ENCODE measurements around the gene ASIC2. TPM values are rescaled to one million over a fixed set of nuclear protein-coding genes. Genes with fewer than 3 reads are reported as not detected.

ASIC2 gene
- polyA plus RNA-seq, 3 donors = 0.10 TPM; not detected in 2

- H3K27ac ChIP-seq (ENCODE audit: low read depth, low read length) = no peak overlapping the region
- 65 to 79% (median 68%) methylated on average over 6 of the region's 6 CpGs for whole genome bisulfite sequencing, 3 donors
Observed at GRCh38 chr17:33262266-33263123, 30.6 kb downstream of the ASIC2 start.

- WGBS, 3 donors = 68 to 74% (median 70%) methylated on average over 10 of the region's 10 CpGs
- no peak overlapping the region for H3K27ac ChIP-seq (ENCODE audit: low read depth, low read length)
Observed at GRCh38 chr17:33261820-33262219, 31.3 kb downstream of the ASIC2 start.

GRCh38 chr17:33260638-33261037, 32.5 kb downstream of the ASIC2 start:
- H3K27ac ChIP-seq (ENCODE audit: low read depth, low read length) = no peak overlapping the region
- 38 to 47% (median 44%) methylated on average over 10 of the region's 10 CpGs for WGBS, 3 donors

GRCh38 chr17:33258296-33258695, 34.8 kb downstream of the ASIC2 start:
- WGBS, 3 donors = 57 to 71% (median 57%) methylated on average over 3 of the region's 3 CpGs
- no peak overlapping the region for H3K27ac ChIP-seq (ENCODE audit: low read depth, low read length)

GRCh38 chr17:33245183-33245582, 47.9 kb downstream of the ASIC2 start:
- H3K27ac ChIP-seq (ENCODE audit: low read depth, low read length) = no peak overlapping the region
- WGBS, 3 donors = 70 to 94% (median 94%) methylated on average over 2 of the region's 2 CpGs

GRCh38 chr17:33243732-33244131, 49.4 kb downstream of the ASIC2 start:
- no peak overlapping the region for H3K27ac ChIP-seq (ENCODE audit: low read depth, low read length)
- WGBS, 3 donors = 77 to 89% (median 88%) methylated on average over 3 of the region's 3 CpGs

- H3K27ac ChIP-seq (ENCODE audit: low read depth, low read length) = no peak overlapping the region
- WGBS, 3 donors = 69 to 88% (median 86%) methylated on average over 8 of the region's 8 CpGs
Observed at GRCh38 chr17:33242375-33243124, 50.5 kb downstream of the ASIC2 start.

GRCh38 chr17:33241390-33241789, 51.7 kb downstream of the ASIC2 start:
- H3K27ac ChIP-seq (ENCODE audit: low read depth, low read length) = no peak overlapping the region

- no peak overlapping the region for H3K27ac ChIP-seq (ENCODE audit: low read depth, low read length)
- 52 to 77% (median 77%) methylated on average over 6 of the region's 6 CpGs for WGBS, 3 donors
Observed at GRCh38 chr17:33240362-33240761, 52.7 kb downstream of the ASIC2 start.

- H3K27ac ChIP-seq (ENCODE audit: low read depth, low read length) = no peak overlapping the region
- WGBS, 3 donors = 75 to 78% (median 77%) methylated on average over 1 of the region's 1 CpG
Observed at GRCh38 chr17:33239702-33240101, 53.4 kb downstream of the ASIC2 start.

- H3K27ac ChIP-seq (ENCODE audit: low read depth, low read length) = no peak overlapping the region
- WGBS, 3 donors = 60 to 65% (median 61%) methylated on average over 6 of the region's 6 CpGs
Observed at GRCh38 chr17:33234930-33235685, 58.0 kb downstream of the ASIC2 start.

- 86 to 91% (median 87%) methylated on average over 4 of the region's 4 CpGs for WGBS, 3 donors
- no peak overlapping the region for H3K27ac ChIP-seq (ENCODE audit: low read depth, low read length)
Observed at GRCh38 chr17:33234233-33234632, 58.9 kb downstream of the ASIC2 start.

GRCh38 chr17:33233811-33234177, 59.3 kb downstream of the ASIC2 start:
- H3K27ac ChIP-seq (ENCODE audit: low read depth, low read length) = no peak overlapping the region
- 43 to 67% (median 65%) methylated on average over 5 of the region's 5 CpGs for WGBS, 3 donors

GRCh38 chr17:33229499-33229898, 63.6 kb downstream of the ASIC2 start:
- H3K27ac ChIP-seq (ENCODE audit: low read depth, low read length) = no peak overlapping the region
- WGBS, 3 donors = 21 to 57% (median 56%) methylated on average over 7 of the region's 7 CpGs

GRCh38 chr17:33229028-33229427, 64.1 kb downstream of the ASIC2 start:
- H3K27ac ChIP-seq (ENCODE audit: low read depth, low read length) = no peak overlapping the region
- 41 to 48% (median 48%) methylated on average over 5 of the region's 5 CpGs for WGBS, 3 donors

GRCh38 chr17:33228548-33228947, 64.5 kb downstream of the ASIC2 start:
- no peak overlapping the region for H3K27ac ChIP-seq (ENCODE audit: low read depth, low read length)
- WGBS, 3 donors = 78 to 83% (median 83%) methylated on average over 5 of the region's 5 CpGs

- WGBS, 3 donors = 78 to 79% (median 79%) methylated on average over 3 of the region's 3 CpGs
Observed at GRCh38 chr17:33227911-33228310, 65.2 kb downstream of the ASIC2 start.

GRCh38 chr17:33225994-33226393, 67.1 kb downstream of the ASIC2 start:
- H3K27ac ChIP-seq (ENCODE audit: low read depth, low read length) = no peak overlapping the region

More at GRCh38 chr17:33227911-33228310, 65.2 kb downstream of the ASIC2 start:
- no peak overlapping the region for H3K27ac ChIP-seq (ENCODE audit: low read depth, low read length)

- WGBS, 3 donors = 58 to 83% (median 79%) methylated on average over 1 of the region's 1 CpG
- no peak overlapping the region for H3K27ac ChIP-seq (ENCODE audit: low read depth, low read length)
Observed at GRCh38 chr17:33225509-33225908, 67.6 kb downstream of the ASIC2 start.
